22Rv1 (cell line): ENCODE results near the gene GSG1L.
A peak's percentile ranks its signal among the peaks of the same experiment; 100 is the strongest.

Experiments used
- H3K27ac ChIP-seq: fragments of 450-650 bp; 2 replicates; pipeline ENCODE4 v1.5.1; 2017
- ZFX ChIP-seq: fragments of 450-650 bp; IDR thresholded peaks from 2 replicates; pipeline ENCODE4 v1.6.1; 2017; ENCODE audit warnings: antibody characterized with exemption, borderline replicate concordance
- TF ChIP-seq, protein P1 (sequence below): fragments of 450-650 bp; IDR thresholded peaks from 2 replicates; pipeline ENCODE4 v1.5.1; 2017; ENCODE audit warnings: mild to moderate bottlenecking

GSG1L gene

DNA sequence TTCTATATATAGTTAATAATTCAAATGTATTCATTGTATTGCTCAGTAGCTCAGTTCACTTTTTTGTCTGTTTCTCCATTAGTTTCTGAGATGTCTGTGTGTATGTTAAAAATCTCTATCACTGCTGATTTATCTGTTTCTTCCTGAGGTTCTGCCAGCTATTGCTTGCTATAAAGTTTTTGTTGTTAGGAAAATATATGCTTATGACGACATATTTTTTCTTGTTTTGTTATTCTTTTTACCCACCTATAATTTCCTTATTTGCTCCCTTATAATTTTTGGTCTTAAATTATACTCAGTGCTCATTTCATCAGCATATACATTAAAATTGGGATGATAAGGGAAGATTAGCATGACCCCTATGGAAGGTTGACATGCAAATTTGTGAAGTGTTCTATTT lies 200.6 kb downstream of the GSG1L start:
- no peak overlapping the region for H3K27ac ChIP-seq
- TF ChIP-seq, protein P1, sequence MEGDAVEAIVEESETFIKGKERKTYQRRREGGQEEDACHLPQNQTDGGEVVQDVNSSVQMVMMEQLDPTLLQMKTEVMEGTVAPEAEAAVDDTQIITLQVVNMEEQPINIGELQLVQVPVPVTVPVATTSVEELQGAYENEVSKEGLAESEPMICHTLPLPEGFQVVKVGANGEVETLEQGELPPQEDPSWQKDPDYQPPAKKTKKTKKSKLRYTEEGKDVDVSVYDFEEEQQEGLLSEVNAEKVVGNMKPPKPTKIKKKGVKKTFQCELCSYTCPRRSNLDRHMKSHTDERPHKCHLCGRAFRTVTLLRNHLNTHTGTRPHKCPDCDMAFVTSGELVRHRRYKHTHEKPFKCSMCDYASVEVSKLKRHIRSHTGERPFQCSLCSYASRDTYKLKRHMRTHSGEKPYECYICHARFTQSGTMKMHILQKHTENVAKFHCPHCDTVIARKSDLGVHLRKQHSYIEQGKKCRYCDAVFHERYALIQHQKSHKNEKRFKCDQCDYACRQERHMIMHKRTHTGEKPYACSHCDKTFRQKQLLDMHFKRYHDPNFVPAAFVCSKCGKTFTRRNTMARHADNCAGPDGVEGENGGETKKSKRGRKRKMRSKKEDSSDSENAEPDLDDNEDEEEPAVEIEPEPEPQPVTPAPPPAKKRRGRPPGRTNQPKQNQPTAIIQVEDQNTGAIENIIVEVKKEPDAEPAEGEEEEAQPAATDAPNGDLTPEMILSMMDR: no peak
- no peak for TF ChIP-seq ZFX

- no peak overlapping the region for H3K27ac ChIP-seq
- TF ChIP-seq ZFX: no peak
- TF ChIP-seq, protein P1: no peak
These were observed 203.4 kb downstream of the GSG1L start for GRCh38 chr16:27860091-27860490.

- TF ChIP-seq ZFX: no peak
- TF ChIP-seq, protein P1: peak; percentile 26
- no peak overlapping the region for H3K27ac ChIP-seq
These were observed 204.5 kb downstream of the GSG1L start for GRCh38 chr16:27859020-27859419.

- H3K27ac ChIP-seq: no peak overlapping the region
- TF ChIP-seq, protein P1: no peak
- no peak for TF ChIP-seq ZFX
These were observed 209.9 kb downstream of the GSG1L start for GRCh38 chr16:27853651-27854050.

- H3K27ac ChIP-seq: no peak overlapping the region
- TF ChIP-seq, protein P1: no peak
- TF ChIP-seq ZFX: no peak
These were observed 210.4 kb downstream of the GSG1L start for GRCh38 chr16:27853101-27853500.

- no peak for TF ChIP-seq ZFX
- TF ChIP-seq, protein P1: no peak
- no peak overlapping the region for H3K27ac ChIP-seq
These were observed 210.8 kb downstream of the GSG1L start for GRCh38 chr16:27852681-27853080.

GRCh38 chr16:27852116-27852515 lies 211.4 kb downstream of the GSG1L start:
- H3K27ac ChIP-seq: no peak overlapping the region
- TF ChIP-seq ZFX: no peak
- TF ChIP-seq, protein P1: no peak
